HepG2 (cell line): ENCODE measurements around the gene MLX. TPM values are rescaled to one million over a fixed set of nuclear protein-coding genes. Genes with fewer than 3 reads are reported as not detected.

Source experiments
- ARNT ChIP-seq: fragments of 450-650 bp; IDR thresholded peaks from 2 replicates; pipeline ENCODE4 v1.6.1; 2017
- BHLHE40 ChIP-seq: IDR thresholded peaks from 2 replicates; pipeline ENCODE4 v1.6.1; 2011; ENCODE audit warnings: low read length, improper control_type of control experiment
- CBX5 ChIP-seq: sonication (generic); formaldehyde crosslinking; IDR thresholded peaks from 2 replicates; pipeline ENCODE4 v1.4.0; 2020; ENCODE audit warnings: missing genetic modification reagents, borderline replicate concordance
- EP300 ChIP-seq, 3 experiments: sonication (generic) in 1 of 3; formaldehyde crosslinking in 1 of 3; IDR thresholded peaks; 2 replicates each; pipeline versions ENCODE4 v1.5.1 to v1.6.1; 2011 to 2020; ENCODE audit warnings: low read depth in 2 of 3, low read length in 2 of 3, borderline replicate concordance in 1 of 3, improper control_type of control experiment in 1 of 3, mild to moderate bottlenecking in 1 of 3, missing genetic modification reagents in 1 of 3, moderate library complexity in 1 of 3
- HIVEP1 ChIP-seq: sonication (generic); formaldehyde crosslinking; IDR thresholded peaks from 2 replicates; pipeline ENCODE4 v1.4.0; 2020; ENCODE audit warnings: mild to moderate bottlenecking, missing genetic modification reagents
- IRF1 ChIP-seq: sonication (generic); formaldehyde crosslinking; IDR thresholded peaks from 2 replicates; pipeline ENCODE4 v1.4.0; 2020; ENCODE audit warnings: low read depth, mild to moderate bottlenecking, missing genetic modification reagents
- MTA3 ChIP-seq: sonication (generic); formaldehyde crosslinking; IDR thresholded peaks from 2 replicates; pipeline ENCODE4 v1.4.0; 2020; ENCODE audit warnings: missing genetic modification reagents
- NBN ChIP-seq: fragments of 450-650 bp; conservative IDR thresholded peaks from 2 replicates; pipeline ENCODE4 v1.6.1; 2017
- SMARCE1 ChIP-seq: fragments of 450-650 bp; IDR thresholded peaks from 2 replicates; pipeline ENCODE4 v1.6.1; 2017; ENCODE audit warnings: borderline replicate concordance
- TAF1 ChIP-seq: sonication (generic); formaldehyde crosslinking; IDR thresholded peaks from 2 replicates; pipeline ENCODE4 v1.4.0; 2020; ENCODE audit warnings: missing genetic modification reagents
- TAF15 ChIP-seq: fragments of 200-400 bp; formaldehyde crosslinking; IDR thresholded peaks from one replicate; pipeline ENCODE4 v1.6.1; 2018; ENCODE audit warnings: mild to moderate bottlenecking, low read depth, low read length; ENCODE audit not compliant: poor library complexity, severe bottlenecking
- TEAD2 ChIP-seq: sonication (generic); formaldehyde crosslinking; IDR thresholded peaks from 2 replicates; pipeline ENCODE4 v1.9.0; 2021; ENCODE audit warnings: missing genetic modification reagents
- ZBTB26 ChIP-seq: IDR thresholded peaks from 2 replicates; pipeline ENCODE4 v1.6.1; 2016; ENCODE audit warnings: missing compliant biosample characterization, missing genetic modification reagents, borderline replicate concordance
- ZFP36L2 ChIP-seq: sonication (generic); formaldehyde crosslinking; IDR thresholded peaks from 2 replicates; pipeline ENCODE4 v1.4.0; 2020; ENCODE audit warnings: missing genetic modification reagents
- ZNF562 ChIP-seq: sonication (generic); formaldehyde crosslinking; IDR thresholded peaks from 2 replicates; pipeline ENCODE4 v1.8.0; 2022; ENCODE audit warnings: missing genetic modification reagents, borderline replicate concordance
- ZNF567 ChIP-seq: sonication (generic); formaldehyde crosslinking; IDR thresholded peaks from 2 replicates; pipeline ENCODE4 v1.8.1; 2023; ENCODE audit warnings: mild to moderate bottlenecking, missing genetic modification reagents, borderline replicate concordance
- ZNF589 ChIP-seq: sonication (generic); formaldehyde crosslinking; conservative IDR thresholded peaks from 2 replicates; pipeline ENCODE4 v1.8.0; 2022; ENCODE audit warnings: mild to moderate bottlenecking, moderate library complexity, missing genetic modification reagents
- ZNF652 ChIP-seq: IDR thresholded peaks from 2 replicates; pipeline ENCODE4 v1.6.1; 2016; ENCODE audit warnings: low read depth, borderline replicate concordance
- ZNF709 ChIP-seq: sonication (generic); formaldehyde crosslinking; IDR thresholded peaks from 2 replicates; pipeline ENCODE4 v1.5.0; 2020; ENCODE audit warnings: mild to moderate bottlenecking, missing genetic modification reagents
- ZNF773 ChIP-seq: sonication (generic); formaldehyde crosslinking; IDR thresholded peaks from 2 replicates; pipeline ENCODE4 v1.4.0; 2020; ENCODE audit warnings: missing genetic modification reagents, borderline replicate concordance
- polyA plus RNA-seq, 8 experiments: library from polyadenylated mRNA; depleted of rRNA in 3 of 8; stranded (reverse) in 7 of 8; unstranded in 1 of 8; fragments of >200 nt; fragmentation: Illumina TruSeq in 4 of 8; extraction: Trizol in 4 of 8; gene quantifications; 2 replicates each; pipeline versions ENCODE4 v1.2.1 to v1.2.3, GENCODE V29; 2011 to 2016; ENCODE audit warnings: low read depth in 4 of 8, missing spikeins in 1 of 8, mixed read lengths in 1 of 8; ENCODE audit not compliant: insufficient read depth in 1 of 8
- total RNA-seq, 5 experiments: library from RNA; depleted of rRNA; stranded (reverse); fragments of >200 nt; fragmentation: Illumina TruSeq; extraction: Trizol; gene quantifications; 2 replicates each; pipeline ENCODE4 v1.2.3, GENCODE V29; 2016; ENCODE audit warnings: low read depth in 1 of 5
- TF ChIP-seq, protein P1 (sequence below): sonication (generic); formaldehyde crosslinking; IDR thresholded peaks from 2 replicates; pipeline ENCODE4 v1.5.1; 2020; ENCODE audit warnings: mild to moderate bottlenecking, missing genetic modification reagents
- TF ChIP-seq, protein P2 (sequence below): sonication (generic); formaldehyde crosslinking; IDR thresholded peaks from 2 replicates; pipeline ENCODE4 v1.4.0; 2020; ENCODE audit warnings: missing genetic modification reagents, mild to moderate bottlenecking, borderline replicate concordance

MLX gene
- total and polyA plus RNA-seq, 2 of the 13 experiments (the other 11 are each of a cell fraction or from before 2014, with no cell fraction given) = 38.9 to 74.4 TPM

GRCh38 chr17:42577532-42578281, 10.8 kb downstream of the MLX start, which contains the start of gene PSMC3IP (continued):
- TF ChIP-seq TAF1 = peak; percentile 91
- TF ChIP-seq ZBTB26 (CRISPR knock-in tag) = no peak; the same call in 1 of the 2 replicates
- TF ChIP-seq BHLHE40 = peak; percentile 41; the same call in 1 of the 2 replicates
- TF ChIP-seq ZNF567 (CRISPR knock-in tag) = peak; percentile 36; the same call in 1 of the 2 replicates
- no peak for TF ChIP-seq SMARCE1
- TF ChIP-seq TAF15 = peak; percentile 99
- no peak for TF ChIP-seq ARNT
- TF ChIP-seq ZNF773 (CRISPR knock-in tag) = peak; percentile 45; the same call in 1 of the 2 replicates
- TF ChIP-seq ZNF589 (CRISPR knock-in tag) = no peak; the same call in 1 of the 2 replicates
- TF ChIP-seq ZNF562 (CRISPR knock-in tag) = no peak
- TF ChIP-seq MTA3 = no peak
- TF ChIP-seq ZNF709 (CRISPR knock-in tag) = peak; percentile 93
- no peak for TF ChIP-seq NBN
- 0 out of 4 replicates have a peak, but pooled peaks of 1 of the 2 experiments have one; percentile 24 for TF ChIP-seq EP300 (IDR thresholded peaks at IDR 0.05; ENCODE audit: low read depth in 2 of 2, low read length in 2 of 2)
- TF ChIP-seq EP300 (CRISPR knock-in tag; IDR thresholded peaks at IDR 0.05; ENCODE audit: borderline replicate concordance) = peak; percentile 60; the same call in 1 of the 2 replicates
- TF ChIP-seq, protein P1, sequence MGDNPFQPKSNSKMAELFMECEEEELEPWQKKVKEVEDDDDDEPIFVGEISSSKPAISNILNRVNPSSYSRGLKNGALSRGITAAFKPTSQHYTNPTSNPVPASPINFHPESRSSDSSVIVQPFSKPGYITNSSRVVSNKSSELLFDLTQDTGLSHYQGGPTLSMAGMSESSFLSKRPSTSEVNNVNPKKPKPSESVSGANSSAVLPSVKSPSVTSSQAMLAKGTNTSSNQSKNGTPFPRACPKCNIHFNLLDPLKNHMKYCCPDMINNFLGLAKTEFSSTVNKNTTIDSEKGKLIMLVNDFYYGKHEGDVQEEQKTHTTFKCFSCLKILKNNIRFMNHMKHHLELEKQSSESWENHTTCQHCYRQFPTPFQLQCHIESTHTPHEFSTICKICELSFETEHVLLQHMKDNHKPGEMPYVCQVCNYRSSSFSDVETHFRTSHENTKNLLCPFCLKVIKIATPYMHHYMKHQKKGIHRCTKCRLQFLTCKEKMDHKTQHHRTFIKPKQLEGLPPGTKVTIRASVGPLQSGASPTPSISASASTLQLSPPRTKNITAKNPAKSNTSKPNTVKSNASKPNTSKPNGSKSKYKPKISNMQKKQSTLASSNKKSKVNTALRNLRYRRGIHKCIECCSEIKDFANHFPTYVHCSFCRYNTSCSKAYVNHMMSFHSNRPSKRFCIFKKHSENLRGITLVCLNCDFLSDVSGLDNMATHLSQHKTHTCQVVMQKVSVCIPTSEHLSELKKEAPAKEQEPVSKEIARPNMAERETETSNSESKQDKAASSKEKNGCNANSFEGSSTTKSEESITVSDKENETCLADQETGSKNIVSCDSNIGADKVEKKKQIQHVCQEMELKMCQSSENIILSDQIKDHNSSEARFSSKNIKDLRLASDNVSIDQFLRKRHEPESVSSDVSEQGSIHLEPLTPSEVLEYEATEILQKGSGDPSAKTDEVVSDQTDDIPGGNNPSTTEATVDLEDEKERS = peak; percentile 80
- TF ChIP-seq, protein P2, sequence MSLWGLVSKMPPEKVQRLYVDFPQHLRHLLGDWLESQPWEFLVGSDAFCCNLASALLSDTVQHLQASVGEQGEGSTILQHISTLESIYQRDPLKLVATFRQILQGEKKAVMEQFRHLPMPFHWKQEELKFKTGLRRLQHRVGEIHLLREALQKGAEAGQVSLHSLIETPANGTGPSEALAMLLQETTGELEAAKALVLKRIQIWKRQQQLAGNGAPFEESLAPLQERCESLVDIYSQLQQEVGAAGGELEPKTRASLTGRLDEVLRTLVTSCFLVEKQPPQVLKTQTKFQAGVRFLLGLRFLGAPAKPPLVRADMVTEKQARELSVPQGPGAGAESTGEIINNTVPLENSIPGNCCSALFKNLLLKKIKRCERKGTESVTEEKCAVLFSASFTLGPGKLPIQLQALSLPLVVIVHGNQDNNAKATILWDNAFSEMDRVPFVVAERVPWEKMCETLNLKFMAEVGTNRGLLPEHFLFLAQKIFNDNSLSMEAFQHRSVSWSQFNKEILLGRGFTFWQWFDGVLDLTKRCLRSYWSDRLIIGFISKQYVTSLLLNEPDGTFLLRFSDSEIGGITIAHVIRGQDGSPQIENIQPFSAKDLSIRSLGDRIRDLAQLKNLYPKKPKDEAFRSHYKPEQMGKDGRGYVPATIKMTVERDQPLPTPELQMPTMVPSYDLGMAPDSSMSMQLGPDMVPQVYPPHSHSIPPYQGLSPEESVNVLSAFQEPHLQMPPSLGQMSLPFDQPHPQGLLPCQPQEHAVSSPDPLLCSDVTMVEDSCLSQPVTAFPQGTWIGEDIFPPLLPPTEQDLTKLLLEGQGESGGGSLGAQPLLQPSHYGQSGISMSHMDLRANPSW (CRISPR knock-in tag) = peak; percentile 74; the same call in 1 of the 2 replicates
- 0 out of 2 replicates have a peak, but pooled peaks have one; percentile 34 for TF ChIP-seq IRF1 (CRISPR knock-in tag)
- peak; percentile 31; the same call in 1 of the 2 replicates for TF ChIP-seq ZNF652
- TF ChIP-seq TEAD2 (CRISPR knock-in tag) = no peak
- peak; percentile 80 for TF ChIP-seq CBX5 (CRISPR knock-in tag)
- TF ChIP-seq HIVEP1 (CRISPR knock-in tag) = peak; percentile 60; the same call in 1 of the 2 replicates
- TF ChIP-seq ZFP36L2 (CRISPR knock-in tag) = no peak
